Measurements from ENCODE around the gene RPUSD1.
"Not testable (repeated sequence)": the region's sequence is repeated elsewhere in the genome, so short reads cannot be mapped to it uniquely, and the experiment has no call there.

The RPUSD1 gene

DNA sequence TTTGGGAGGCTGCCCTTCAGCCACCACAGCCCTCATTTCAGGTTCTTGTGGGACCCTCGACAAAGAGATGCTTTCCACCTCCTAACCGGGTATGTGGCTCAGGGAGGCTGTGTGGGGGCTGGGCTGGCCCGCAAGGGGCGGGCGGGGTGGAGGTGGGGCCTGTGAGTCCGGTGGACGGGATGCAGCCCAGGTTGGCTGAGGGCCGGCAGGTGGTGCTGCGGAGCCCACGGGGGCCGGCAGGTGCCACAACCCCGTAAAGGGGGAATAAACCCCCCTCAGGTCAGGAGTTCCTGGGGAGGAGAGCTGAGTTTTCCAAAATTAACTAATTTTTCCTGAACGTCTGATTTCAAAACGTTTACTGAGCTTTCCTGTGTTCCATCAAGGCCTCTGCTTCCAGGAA lies 42.4 kb downstream of the RPUSD1 start:
- H3K27me3 ChIP-seq (ENCODE audit: insufficient read depth, low read length): no peaks in the 10 kb centered on the region

DNA sequence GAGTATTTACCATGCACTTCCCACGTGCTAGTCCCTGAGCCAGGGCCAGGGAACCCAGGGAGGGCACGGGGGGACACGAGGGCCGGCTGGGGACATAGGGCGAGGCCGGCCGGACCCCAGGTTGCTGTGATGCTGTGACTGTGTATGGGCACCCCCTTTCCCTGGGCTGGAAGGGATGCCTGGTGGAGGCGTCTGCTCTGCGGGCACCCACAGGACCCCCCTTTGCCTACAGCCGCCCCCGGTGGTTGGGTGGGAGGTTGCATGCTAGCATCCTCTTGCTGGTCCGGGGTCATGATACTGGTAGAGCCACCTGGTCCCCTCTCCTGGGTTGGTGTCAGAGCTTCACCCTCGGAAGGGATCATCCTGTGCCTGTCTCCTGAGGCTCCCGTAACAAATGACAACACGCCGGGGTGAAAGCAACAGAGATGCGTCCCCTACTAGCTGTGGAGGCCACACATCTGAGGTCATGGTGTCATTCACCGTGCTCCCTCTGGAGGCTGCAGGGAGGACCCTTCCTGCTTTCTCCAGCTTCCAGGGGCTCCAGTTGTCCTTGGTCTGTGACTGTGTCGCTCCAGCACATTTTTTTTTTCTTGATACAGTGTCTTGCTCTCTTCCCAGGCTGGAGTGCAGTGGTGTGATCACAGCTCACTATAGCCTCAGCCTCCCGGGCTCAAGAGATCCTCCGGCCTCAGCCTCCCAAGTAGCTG lies 44.2 kb downstream of the RPUSD1 start:
- no peaks in the 10 kb centered on the region for H3K27me3 ChIP-seq (ENCODE audit: insufficient read depth, low read length)
- H3K4me3 ChIP-seq (ENCODE audit: low read length): no peak overlapping the region
- H2AFZ ChIP-seq (ENCODE audit: low read depth, low read length): no peak overlapping the region
- peaks cover 11% of the 10 kb centered on the region for H3K4me1 ChIP-seq (ENCODE audit: insufficient read depth, low read length)
- no peaks in the 10 kb centered on the region for H3K36me3 ChIP-seq (ENCODE audit: insufficient read depth, low read length)
- no peaks in the 10 kb centered on the region for H3K9me3 ChIP-seq (ENCODE audit: low read length)

More for the DNA sequence above, 42.4 kb downstream of the RPUSD1 start:
- H3K36me3 ChIP-seq (ENCODE audit: insufficient read depth, low read length): no peaks in the 10 kb centered on the region
- H3K4me1 ChIP-seq (ENCODE audit: insufficient read depth, low read length): peaks cover 9% of the 10 kb centered on the region
- no peak overlapping the region for H3K4me3 ChIP-seq (ENCODE audit: low read length)
- no peak overlapping the region for H2AFZ ChIP-seq (ENCODE audit: low read depth, low read length)
- no peaks in the 10 kb centered on the region for H3K9me3 ChIP-seq (ENCODE audit: low read length)

- not testable (repeated sequence) for H3K9me3 ChIP-seq (ENCODE audit: low read length); H3K36me3 ChIP-seq (ENCODE audit: insufficient read depth, low read length); H3K4me3 ChIP-seq (ENCODE audit: low read length); H3K27me3 ChIP-seq (ENCODE audit: insufficient read depth, low read length); H2AFZ ChIP-seq (ENCODE audit: low read depth, low read length)
- peaks cover 11% of the 10 kb centered on the region for H3K4me1 ChIP-seq (ENCODE audit: insufficient read depth, low read length)
Observed at GRCh38 chr16:742894-743293, 45.3 kb downstream of the RPUSD1 start.

GRCh38 chr16:741986-742629 lies 46.1 kb downstream of the RPUSD1 start:
- Histone ChIP-seq H3K27me3 (ENCODE audit: insufficient read depth, low read length) (no peaks in the 10 kb centered on the region), H2AFZ (ENCODE audit: low read depth, low read length) (no peak overlapping the region), H3K9me3 (ENCODE audit: low read length) (no peaks in the 10 kb centered on the region), H3K36me3 (ENCODE audit: insufficient read depth, low read length) (peaks cover 9% of the 10 kb centered on the region), H3K4me3 (ENCODE audit: low read length) (no peak overlapping the region), H3K4me1 (ENCODE audit: insufficient read depth, low read length) (peaks cover 11% of the 10 kb centered on the region)

DNA sequence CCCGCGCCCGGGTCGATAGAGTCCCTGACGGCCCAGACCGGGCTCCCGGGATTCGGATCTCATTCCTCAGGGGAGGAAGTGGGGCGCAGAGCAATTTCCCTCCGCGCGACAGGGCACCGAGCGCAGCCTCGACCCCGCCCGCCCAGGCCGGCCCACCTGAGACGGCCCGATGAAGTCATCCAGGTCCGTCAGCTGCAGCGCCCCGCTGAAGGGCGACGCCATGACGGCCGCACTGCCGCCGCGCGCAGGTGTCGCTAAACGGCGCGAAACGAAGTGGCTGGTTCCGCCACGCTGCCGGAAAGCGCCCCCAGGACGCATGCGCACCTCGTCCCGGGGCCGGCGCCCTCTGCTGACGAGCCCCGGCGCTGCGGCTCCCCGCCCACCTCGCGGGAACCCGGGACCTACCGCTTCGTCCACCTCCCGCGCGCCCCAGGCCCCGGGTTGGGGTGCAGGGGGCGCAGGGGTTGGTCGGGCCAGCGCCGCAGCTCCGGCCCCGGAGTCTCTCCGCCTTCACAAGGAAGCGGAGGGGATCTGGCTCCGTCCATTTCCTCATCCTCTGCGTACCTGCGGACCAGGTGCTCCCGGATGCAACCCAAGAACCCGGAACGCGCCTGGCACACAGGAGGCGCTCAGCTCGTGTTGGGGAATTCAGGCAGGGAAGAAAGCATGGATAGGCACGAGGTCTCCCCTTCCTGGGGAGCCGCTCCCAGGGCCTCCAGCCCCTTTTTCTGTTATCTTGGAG lies 47.2 kb downstream of the RPUSD1 start, which contains the start of gene CIAO3:
Gene CIAO3 (minus strand): TSS at position 234 of the 742 bp plus-strand sequence. CDS start 12 bp downstream, at position 222.
- Histone ChIP-seq H3K4me3 (ENCODE audit: low read length) (peak within 1 kb of the TSS; percentile 80), H2AFZ (ENCODE audit: low read depth, low read length) (peak within 1 kb of the TSS; percentile 88), H3K36me3 (ENCODE audit: insufficient read depth, low read length) (peaks cover 17% of the 10 kb centered on the region), H3K27me3 (ENCODE audit: insufficient read depth, low read length) (no peaks in the 10 kb centered on the region), H3K9me3 (ENCODE audit: low read length) (no peaks in the 10 kb centered on the region), H3K4me1 (ENCODE audit: insufficient read depth, low read length) (peaks cover 11% of the 10 kb centered on the region)

DNA sequence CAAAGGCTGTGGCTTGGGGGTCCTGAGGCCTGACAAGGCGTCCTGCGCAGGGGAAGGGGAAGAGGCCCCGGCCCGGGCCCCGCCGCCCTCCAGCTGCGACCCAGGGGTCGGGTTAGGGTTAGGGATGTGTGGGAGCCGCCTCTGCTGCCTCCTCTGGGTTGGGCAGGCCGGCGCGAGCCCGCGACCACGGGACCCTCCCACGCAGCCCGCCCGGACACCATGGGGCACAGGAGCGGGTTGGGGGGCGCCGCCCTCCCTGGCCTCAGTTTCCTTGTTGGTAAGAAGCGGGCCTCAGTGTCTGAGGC lies 47.8 kb downstream of the RPUSD1 start:
- no peaks in the 10 kb centered on the region for H3K9me3 ChIP-seq (ENCODE audit: low read length)
- H3K4me3 ChIP-seq (ENCODE audit: low read length): peak overlapping the region; percentile 80
- peaks cover 11% of the 10 kb centered on the region for H3K4me1 ChIP-seq (ENCODE audit: insufficient read depth, low read length)

GRCh38 chr16:739560-740458 lies 48.4 kb downstream of the RPUSD1 start:
- Histone ChIP-seq H3K4me3 (ENCODE audit: low read length) (peak overlapping the region; percentile 80), H3K4me1 (ENCODE audit: insufficient read depth, low read length) (peaks cover 11% of the 10 kb centered on the region), H3K9me3 (ENCODE audit: low read length) (no peaks in the 10 kb centered on the region), H3K36me3 (ENCODE audit: insufficient read depth, low read length) (peaks cover 27% of the 10 kb centered on the region), H2AFZ (ENCODE audit: low read depth, low read length) (peak overlapping the region; percentile 75), H3K27me3 (ENCODE audit: insufficient read depth, low read length) (no peaks in the 10 kb centered on the region)

More for the DNA sequence above, 47.8 kb downstream of the RPUSD1 start:
- peak overlapping the region; percentile 75 for H2AFZ ChIP-seq (ENCODE audit: low read depth, low read length)
- no peaks in the 10 kb centered on the region for H3K27me3 ChIP-seq (ENCODE audit: insufficient read depth, low read length)
- H3K36me3 ChIP-seq (ENCODE audit: insufficient read depth, low read length): peaks cover 22% of the 10 kb centered on the region

DNA sequence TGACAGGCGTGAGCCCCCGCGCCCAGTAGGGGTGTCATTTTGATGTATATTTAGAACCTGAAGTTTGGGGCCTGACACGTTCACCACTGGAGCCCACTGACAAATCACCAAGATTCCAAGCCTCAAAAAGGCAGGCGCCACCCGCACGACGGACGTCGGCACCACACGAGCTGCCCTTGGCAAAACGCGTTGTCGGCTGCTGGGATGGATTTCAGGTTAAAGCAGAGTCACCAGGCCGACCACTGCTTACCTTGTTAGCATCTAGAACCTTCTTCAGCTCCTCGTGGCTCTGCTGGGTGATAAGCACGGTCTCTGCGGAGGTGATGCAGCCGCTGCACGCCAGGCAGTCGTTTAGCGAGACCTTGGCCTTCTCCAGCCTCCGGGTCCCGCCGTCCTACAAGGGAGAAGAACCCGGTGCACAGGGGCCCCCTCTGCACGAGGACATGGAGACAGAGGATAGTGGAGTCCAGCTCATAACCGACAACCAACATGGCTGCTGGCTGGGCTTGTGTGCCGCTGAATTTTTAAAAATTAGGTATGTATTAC lies 51.2 kb downstream of the RPUSD1 start:
- Histone ChIP-seq H3K9me3 (ENCODE audit: low read length) (no peaks in the 10 kb centered on the region), H3K36me3 (ENCODE audit: insufficient read depth, low read length) (peaks cover 49% of the 10 kb centered on the region), H3K4me1 (ENCODE audit: insufficient read depth, low read length) (peaks cover 11% of the 10 kb centered on the region), H2AFZ (ENCODE audit: low read depth, low read length) (no peak overlapping the region), H3K27me3 (ENCODE audit: insufficient read depth, low read length) (no peaks in the 10 kb centered on the region), H3K4me3 (ENCODE audit: low read length) (no peak overlapping the region)

DNA sequence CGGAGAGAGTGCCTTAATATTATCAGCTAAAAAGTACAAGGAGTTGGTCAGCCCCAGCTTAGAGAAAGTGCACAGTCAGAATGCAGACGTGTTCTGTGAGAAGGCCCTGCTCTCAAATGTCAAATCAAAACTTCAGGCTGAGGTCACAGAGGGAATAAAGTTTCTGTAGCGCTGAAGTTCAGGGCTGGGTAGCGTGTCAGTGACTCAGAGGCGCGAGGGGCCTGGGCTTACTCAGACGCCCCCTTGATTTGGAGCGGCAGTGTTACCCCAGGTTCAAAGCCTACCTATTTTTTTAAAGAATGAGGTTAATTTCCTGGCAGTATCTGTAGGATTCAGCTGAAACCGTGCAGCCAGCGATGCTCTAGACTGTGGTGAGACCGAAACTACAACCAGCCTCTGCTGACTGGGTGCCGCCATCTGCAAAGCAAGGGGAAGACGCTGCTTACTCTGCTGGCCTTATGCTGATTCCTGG lies 52.2 kb downstream of the RPUSD1 start:
- no peak overlapping the region for H3K4me3 ChIP-seq (ENCODE audit: low read length)
- no peak overlapping the region for H2AFZ ChIP-seq (ENCODE audit: low read depth, low read length)
- H3K36me3 ChIP-seq (ENCODE audit: insufficient read depth, low read length): peaks cover 49% of the 10 kb centered on the region
- H3K9me3 ChIP-seq (ENCODE audit: low read length): no peaks in the 10 kb centered on the region
- H3K4me1 ChIP-seq (ENCODE audit: insufficient read depth, low read length): peaks cover 8% of the 10 kb centered on the region
- H3K27me3 ChIP-seq (ENCODE audit: insufficient read depth, low read length): no peaks in the 10 kb centered on the region

DNA sequence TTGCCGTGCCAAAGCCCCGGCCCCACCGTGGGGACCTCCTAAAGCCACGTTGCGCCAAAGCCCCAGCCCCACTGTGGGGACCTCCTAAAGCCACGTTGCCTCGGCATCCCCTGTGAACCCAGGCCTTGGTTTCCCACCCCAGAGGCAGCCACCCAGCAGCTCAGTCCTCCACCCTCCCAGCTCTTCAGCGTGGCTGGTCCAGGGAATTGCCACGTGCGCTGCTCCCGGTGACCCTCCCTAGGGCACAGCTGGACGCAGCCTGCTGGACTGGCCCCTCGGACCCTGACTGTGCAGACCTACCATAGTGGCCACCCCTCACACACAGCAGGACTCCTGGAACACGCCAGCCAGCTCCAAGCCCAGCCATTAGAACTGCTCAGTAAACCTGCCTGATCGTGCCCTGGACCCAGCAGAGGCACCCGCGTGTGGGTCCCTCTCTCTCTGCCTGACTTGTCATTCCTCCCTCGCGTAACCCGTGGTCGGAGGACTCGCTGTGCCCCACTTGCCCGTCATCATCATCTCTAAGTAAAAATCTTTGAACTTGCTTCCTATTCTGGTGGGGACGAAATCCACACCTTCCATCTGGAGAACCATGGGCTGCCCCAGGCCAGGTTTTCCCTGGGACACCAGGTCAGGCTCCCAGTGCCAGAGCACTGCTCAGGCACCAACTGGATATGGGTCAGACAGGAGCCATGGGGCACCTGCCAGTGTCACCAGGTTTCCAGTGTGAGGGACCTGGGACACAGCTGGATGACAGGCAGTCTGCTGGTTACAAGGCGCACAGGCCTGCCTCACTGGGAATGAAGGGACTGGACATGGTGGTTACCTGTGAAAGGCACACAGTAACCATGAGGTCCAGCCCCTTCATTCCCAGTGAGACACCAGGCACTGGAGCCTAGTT lies 53.0 kb downstream of the RPUSD1 start:
- Histone ChIP-seq H3K36me3 (ENCODE audit: insufficient read depth, low read length) (peaks cover 51% of the 10 kb centered on the region), H3K27me3 (ENCODE audit: insufficient read depth, low read length) (no peaks in the 10 kb centered on the region), H3K4me1 (ENCODE audit: insufficient read depth, low read length) (peaks cover 8% of the 10 kb centered on the region), H3K4me3 (ENCODE audit: low read length) (no peak overlapping the region), H3K9me3 (ENCODE audit: low read length) (no peaks in the 10 kb centered on the region), H2AFZ (ENCODE audit: low read depth, low read length) (no peak overlapping the region)
